ENCODE measurements around the gene MED12L. TPM values are rescaled to one million over a fixed set of nuclear protein-coding genes. Genes with fewer than 3 reads are reported as not detected.
A peak's percentile ranks its signal among the peaks of the same experiment; 100 is the strongest.

Gene MED12L
- total RNA-seq, 2 donors from 2014 or later, result 15.5 to 28.9 TPM

DNA sequence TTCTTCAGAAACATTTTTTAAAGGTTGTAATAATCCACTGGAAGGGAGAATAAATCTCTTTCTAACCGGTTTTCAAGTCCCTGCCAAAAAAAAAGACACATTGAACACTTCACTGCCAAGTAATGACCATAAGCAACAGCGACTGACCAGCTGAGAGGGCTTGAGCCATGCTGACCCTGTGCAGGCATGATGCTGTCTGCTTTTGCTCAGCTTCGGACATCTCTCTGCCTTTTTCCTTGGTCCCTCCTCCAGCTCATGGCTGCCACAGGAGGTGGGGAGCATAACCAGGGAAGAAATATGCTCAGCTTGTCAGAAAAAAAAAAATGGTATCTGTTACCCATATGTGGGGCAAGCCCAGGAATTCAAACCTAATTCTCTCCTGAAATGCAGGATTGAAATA is 373.9 kb downstream of the MED12L start:
- Mint-ChIP-seq H3K9me3 (no peaks in the 10 kb centered on the region), H3K4me1 (peaks cover 10% of the 10 kb centered on the region), H3K36me3 (ENCODE audit: low read depth) (no peaks in the 10 kb centered on the region), H3K27me3 (ENCODE audit: insufficient read depth) (peaks cover 32% of the 10 kb centered on the region), H3K27ac (no peak overlapping the region), H3K4me3 (no peak overlapping the region)
- Histone ChIP-seq H3K9me3 (ENCODE audit: control insufficient read depth, low read length) (no peaks in the 10 kb centered on the region), H3K4me1 (ENCODE audit: control insufficient read depth, insufficient read depth, low read length) (no peaks in the 10 kb centered on the region), H3K27ac (ENCODE audit: low read depth, low read length) (no peak overlapping the region), H3K4me3 (ENCODE audit: low read length) (no peak overlapping the region), H3K9ac (ENCODE audit: extremely low read depth, low read length, poor library complexity, severe bottlenecking) (no peak overlapping the region), H3K27me3 (ENCODE audit: control insufficient read depth, insufficient read depth, low read length, poor library complexity, severe bottlenecking) (peaks cover 32% of the 10 kb centered on the region), H3K36me3 (ENCODE audit: control insufficient read depth, insufficient read depth, low read length) (no peaks in the 10 kb centered on the region)
- DNase-seq, result no peak
- TF ChIP-seq, protein P1, sequence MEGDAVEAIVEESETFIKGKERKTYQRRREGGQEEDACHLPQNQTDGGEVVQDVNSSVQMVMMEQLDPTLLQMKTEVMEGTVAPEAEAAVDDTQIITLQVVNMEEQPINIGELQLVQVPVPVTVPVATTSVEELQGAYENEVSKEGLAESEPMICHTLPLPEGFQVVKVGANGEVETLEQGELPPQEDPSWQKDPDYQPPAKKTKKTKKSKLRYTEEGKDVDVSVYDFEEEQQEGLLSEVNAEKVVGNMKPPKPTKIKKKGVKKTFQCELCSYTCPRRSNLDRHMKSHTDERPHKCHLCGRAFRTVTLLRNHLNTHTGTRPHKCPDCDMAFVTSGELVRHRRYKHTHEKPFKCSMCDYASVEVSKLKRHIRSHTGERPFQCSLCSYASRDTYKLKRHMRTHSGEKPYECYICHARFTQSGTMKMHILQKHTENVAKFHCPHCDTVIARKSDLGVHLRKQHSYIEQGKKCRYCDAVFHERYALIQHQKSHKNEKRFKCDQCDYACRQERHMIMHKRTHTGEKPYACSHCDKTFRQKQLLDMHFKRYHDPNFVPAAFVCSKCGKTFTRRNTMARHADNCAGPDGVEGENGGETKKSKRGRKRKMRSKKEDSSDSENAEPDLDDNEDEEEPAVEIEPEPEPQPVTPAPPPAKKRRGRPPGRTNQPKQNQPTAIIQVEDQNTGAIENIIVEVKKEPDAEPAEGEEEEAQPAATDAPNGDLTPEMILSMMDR (conservative IDR thresholded peaks at IDR 0.05), result no peak
- 60 to 85% methylated on average over 2 to 3 of the region's 3 CpGs for WGBS, 2 experiments (ENCODE audit: insufficient coverage in 1 of 2, insufficient read length in 1 of 2)

GRCh38 chr3:151460228-151460627 is 374.8 kb downstream of the MED12L start:
- Histone ChIP-seq H3K9me3 (ENCODE audit: control insufficient read depth, low read length) (no peaks in the 10 kb centered on the region), H3K27ac (ENCODE audit: low read depth, low read length) (no peak overlapping the region), H3K4me1 (ENCODE audit: control insufficient read depth, insufficient read depth, low read length) (no peaks in the 10 kb centered on the region), H3K9ac (ENCODE audit: extremely low read depth, low read length, poor library complexity, severe bottlenecking) (no peak overlapping the region), H3K36me3 (ENCODE audit: control insufficient read depth, insufficient read depth, low read length) (no peaks in the 10 kb centered on the region), H3K4me3 (ENCODE audit: low read length) (peak overlapping the region; percentile 62), H3K27me3 (ENCODE audit: control insufficient read depth, insufficient read depth, low read length, poor library complexity, severe bottlenecking) (peaks cover 32% of the 10 kb centered on the region)
- Mint-ChIP-seq H3K4me3 (peak overlapping the region; percentile 63), H3K27me3 (ENCODE audit: insufficient read depth) (peaks cover 36% of the 10 kb centered on the region), H3K9me3 (no peaks in the 10 kb centered on the region), H3K27ac (no peak overlapping the region), H3K36me3 (ENCODE audit: low read depth) (no peaks in the 10 kb centered on the region), H3K4me1 (peaks cover 10% of the 10 kb centered on the region)
- TF ChIP-seq, protein P1 (conservative IDR thresholded peaks at IDR 0.05), result no peak
- DNase-seq, result no peak
- 89 to 100% methylated on average over 2 of the region's 2 CpGs for WGBS, 2 experiments (ENCODE audit: insufficient coverage in 1 of 2, insufficient read length in 1 of 2)

GRCh38 chr3:151460774-151461450 is 375.4 kb downstream of the MED12L start, which contains the start of gene IGSF10:
Gene IGSF10, minus strand, starts transcription at chr3:151461061. Its CDS starts 2,352 bp downstream, at chr3:151458709.
- no peaks in the 10 kb centered on the region for H3K36me3 ChIP-seq (ENCODE audit: control insufficient read depth, insufficient read depth, low read length)
- TF ChIP-seq, protein P1 (conservative IDR thresholded peaks at IDR 0.05), result no peak
- H3K4me3 ChIP-seq (ENCODE audit: low read length), result peak within 1 kb of the TSS; percentile 62
- Mint-ChIP-seq H3K27me3 (ENCODE audit: insufficient read depth) (peaks cover 37% of the 10 kb centered on the region), H3K36me3 (ENCODE audit: low read depth) (no peaks in the 10 kb centered on the region), H3K27ac (no peak within 1 kb of the TSS), H3K4me1 (peaks cover 10% of the 10 kb centered on the region), H3K4me3 (peak within 1 kb of the TSS; percentile 63), H3K9me3 (no peaks in the 10 kb centered on the region)
- no peaks in the 10 kb centered on the region for H3K4me1 ChIP-seq (ENCODE audit: control insufficient read depth, insufficient read depth, low read length)
- H3K27me3 ChIP-seq (ENCODE audit: control insufficient read depth, insufficient read depth, low read length, poor library complexity, severe bottlenecking), result peaks cover 32% of the 10 kb centered on the region
- H3K9ac ChIP-seq (ENCODE audit: extremely low read depth, low read length, poor library complexity, severe bottlenecking), result no peak within 1 kb of the TSS
- no peaks in the 10 kb centered on the region for H3K9me3 ChIP-seq (ENCODE audit: control insufficient read depth, low read length)
- no peak within 1 kb of the TSS for H3K27ac ChIP-seq (ENCODE audit: low read depth, low read length)
- 29% methylated on average over 12 to 40 of the region's 40 CpGs for WGBS, 2 experiments (ENCODE audit: insufficient coverage in 1 of 2, insufficient read length in 1 of 2)
- peak; percentile 84 for DNase-seq
